PC-3 (cell line): ENCODE results near the gene PLA2G4F.

ENCODE experiments used
- EZH2 ChIP-seq: fragments of 300-600 bp; sonication (generic); IDR thresholded peaks from one replicate; pipeline ENCODE4 v1.6.1; 2017; ENCODE audit warnings: antibody characterized with exemption, mild to moderate bottlenecking, low read length; ENCODE audit not compliant: unreplicated experiment
- TF ChIP-seq, protein P1 (sequence below): fragments of 300-600 bp; sonication (generic); conservative IDR thresholded peaks from 2 replicates; pipeline ENCODE4 v1.5.1; 2017; ENCODE audit warnings: antibody characterized with exemption, low read depth, mild to moderate bottlenecking, low read length

- TF ChIP-seq EZH2 = no peak
- TF ChIP-seq, protein P1, sequence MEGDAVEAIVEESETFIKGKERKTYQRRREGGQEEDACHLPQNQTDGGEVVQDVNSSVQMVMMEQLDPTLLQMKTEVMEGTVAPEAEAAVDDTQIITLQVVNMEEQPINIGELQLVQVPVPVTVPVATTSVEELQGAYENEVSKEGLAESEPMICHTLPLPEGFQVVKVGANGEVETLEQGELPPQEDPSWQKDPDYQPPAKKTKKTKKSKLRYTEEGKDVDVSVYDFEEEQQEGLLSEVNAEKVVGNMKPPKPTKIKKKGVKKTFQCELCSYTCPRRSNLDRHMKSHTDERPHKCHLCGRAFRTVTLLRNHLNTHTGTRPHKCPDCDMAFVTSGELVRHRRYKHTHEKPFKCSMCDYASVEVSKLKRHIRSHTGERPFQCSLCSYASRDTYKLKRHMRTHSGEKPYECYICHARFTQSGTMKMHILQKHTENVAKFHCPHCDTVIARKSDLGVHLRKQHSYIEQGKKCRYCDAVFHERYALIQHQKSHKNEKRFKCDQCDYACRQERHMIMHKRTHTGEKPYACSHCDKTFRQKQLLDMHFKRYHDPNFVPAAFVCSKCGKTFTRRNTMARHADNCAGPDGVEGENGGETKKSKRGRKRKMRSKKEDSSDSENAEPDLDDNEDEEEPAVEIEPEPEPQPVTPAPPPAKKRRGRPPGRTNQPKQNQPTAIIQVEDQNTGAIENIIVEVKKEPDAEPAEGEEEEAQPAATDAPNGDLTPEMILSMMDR = no peak
Measured at GRCh38 chr15:42150219-42150970, 6.0 kb downstream of the PLA2G4F start.
